Prostate gland (tissue), 2 donors: ENCODE results near the gene DHX35.

Experiments
- POLR2AphosphoS5 ChIP-seq: sonication (generic); formaldehyde crosslinking; IDR thresholded peaks from one replicate; pipeline ENCODE4 v1.6.1; 2017; ENCODE audit warnings: antibody characterized with exemption
- TF ChIP-seq, protein P1 (sequence below), 4 experiments: fragments of 200-600 bp in 2 of 4; fragments of 450-650 bp in 2 of 4; sonication (generic) in 2 of 4; IDR thresholded peaks; 1 replicate in 3 of 4; 2 replicates in 1 of 4; pipeline ENCODE4 v1.5.1; 2016 to 2019; ENCODE audit warnings: antibody characterized with exemption in 4 of 4, mild to moderate bottlenecking in 2 of 4, moderate library complexity in 2 of 4

- TF ChIP-seq, protein P1, sequence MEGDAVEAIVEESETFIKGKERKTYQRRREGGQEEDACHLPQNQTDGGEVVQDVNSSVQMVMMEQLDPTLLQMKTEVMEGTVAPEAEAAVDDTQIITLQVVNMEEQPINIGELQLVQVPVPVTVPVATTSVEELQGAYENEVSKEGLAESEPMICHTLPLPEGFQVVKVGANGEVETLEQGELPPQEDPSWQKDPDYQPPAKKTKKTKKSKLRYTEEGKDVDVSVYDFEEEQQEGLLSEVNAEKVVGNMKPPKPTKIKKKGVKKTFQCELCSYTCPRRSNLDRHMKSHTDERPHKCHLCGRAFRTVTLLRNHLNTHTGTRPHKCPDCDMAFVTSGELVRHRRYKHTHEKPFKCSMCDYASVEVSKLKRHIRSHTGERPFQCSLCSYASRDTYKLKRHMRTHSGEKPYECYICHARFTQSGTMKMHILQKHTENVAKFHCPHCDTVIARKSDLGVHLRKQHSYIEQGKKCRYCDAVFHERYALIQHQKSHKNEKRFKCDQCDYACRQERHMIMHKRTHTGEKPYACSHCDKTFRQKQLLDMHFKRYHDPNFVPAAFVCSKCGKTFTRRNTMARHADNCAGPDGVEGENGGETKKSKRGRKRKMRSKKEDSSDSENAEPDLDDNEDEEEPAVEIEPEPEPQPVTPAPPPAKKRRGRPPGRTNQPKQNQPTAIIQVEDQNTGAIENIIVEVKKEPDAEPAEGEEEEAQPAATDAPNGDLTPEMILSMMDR (IDR thresholded peaks at IDR 0.05): no peak
- peak; percentile 66 for TF ChIP-seq POLR2AphosphoS5
These were observed 23.5 kb downstream of the DHX35 start for GRCh38 chr20:38985603-38986170.
